H1 (cell line): ENCODE results near the gene ALPG. TPM values are rescaled to one million over a fixed set of nuclear protein-coding genes. Genes with fewer than 3 reads are reported as not detected.
"Not testable (repeated sequence)": the region's sequence is repeated elsewhere in the genome, so short reads cannot be mapped to it uniquely, and the experiment has no call there.

ENCODE experiments used
- CTCF ChIA-PET: fragments of 300-600 bp; sonication (Branson Sonifier 250); formaldehyde crosslinking; loops from one replicate; lab custom pipeline; 2021; ENCODE audit not compliant: partially characterized antibody; lab: Charles Lee
- POLR2A ChIA-PET: fragments of 300-600 bp; sonication (Branson Sonifier 250); formaldehyde crosslinking; loops from one replicate; lab custom pipeline; 2021; ENCODE audit warnings: inconsistent platforms; ENCODE audit not compliant: partially characterized antibody; lab: Charles Lee
- DNase-seq, 2 experiments: peaks; one replicate each; pipeline versions ENCODE4 v3.0.0 to v3.0.0-alpha.2; 2010 to 2022; ENCODE audit warnings: low spot score in 2 of 2, low read depth in 1 of 2, mixed read lengths in 1 of 2
- FAIRE-seq: peaks from 2 replicates; lab custom pipeline; 2011; peaks lifted over from hg19 to GRCh38; lab: Jason Lieb, UNC
- H2AFZ ChIP-seq: 2 replicates; pipeline ENCODE4 v1.8.1; 2012; ENCODE audit warnings: low read length, inconsistent platforms
- H2AK5ac ChIP-seq: 2 replicates; pipeline ENCODE4 v1.6.1; 2013; ENCODE audit warnings: low read depth, low read length
- H2BK120ac ChIP-seq: replicated peaks from 2 replicates; pipeline ENCODE3; 2013; ENCODE audit warnings: low read depth, low read length, inconsistent platforms
- H2BK12ac ChIP-seq: 2 replicates; pipeline ENCODE4 v1.6.1; 2013; ENCODE audit warnings: low read depth, low read length
- H2BK15ac ChIP-seq: 2 replicates; pipeline ENCODE4 v1.6.1; 2013; ENCODE audit warnings: low read length
- H2BK20ac ChIP-seq: 2 replicates; pipeline ENCODE4 v1.6.1; 2013; ENCODE audit warnings: low read length
- H2BK5ac ChIP-seq: 2 replicates; pipeline ENCODE4 v1.6.1; 2013; ENCODE audit warnings: low read depth, low read length
- H3K14ac ChIP-seq: 2 replicates; pipeline ENCODE4 v1.6.1; 2013; ENCODE audit warnings: inconsistent platforms; ENCODE audit not compliant: insufficient read length
- H3K18ac ChIP-seq: 2 replicates; pipeline ENCODE4 v1.6.1; 2013; ENCODE audit warnings: low read length; ENCODE audit errors: extremely low read depth
- H3K23ac ChIP-seq: 2 replicates; pipeline ENCODE4 v1.6.1; 2013; ENCODE audit warnings: inconsistent platforms; ENCODE audit not compliant: insufficient read length
- H3K23me2 ChIP-seq: 2 replicates; pipeline ENCODE4 v1.6.1; 2013; ENCODE audit warnings: low read depth, low read length
- H3K27ac ChIP-seq: 2 replicates; pipeline ENCODE4 v1.6.1; 2011; ENCODE audit warnings: low read depth, low read length, inconsistent platforms
- H3K27me3 ChIP-seq, 4 experiments: replicated peaks in 1 of 4; 1 replicate in 1 of 4; 2 replicates in 3 of 4; pipeline versions ENCODE4 v1.6.1 to v1.8.1; 2011 to 2013; ENCODE audit warnings: low read length in 3 of 4, mild to moderate bottlenecking in 3 of 4, inconsistent platforms in 2 of 4, mixed read lengths in 2 of 4, moderate library complexity in 1 of 4; ENCODE audit not compliant: control insufficient read depth in 3 of 4, insufficient read depth in 3 of 4; ENCODE audit errors: extremely low read depth in 1 of 4
- H3K36me3 ChIP-seq, 4 experiments: 2 replicates each; pipeline versions ENCODE4 v1.6.1 to v1.8.1; 2011 to 2013; ENCODE audit warnings: mild to moderate bottlenecking in 4 of 4, low read length in 3 of 4, moderate library complexity in 2 of 4, control low read depth in 1 of 4, inconsistent platforms in 1 of 4; ENCODE audit not compliant: insufficient read depth in 4 of 4, control insufficient read depth in 2 of 4
- H3K4ac ChIP-seq: replicated peaks from 2 replicates; pipeline ENCODE3; 2013; ENCODE audit warnings: low read length, low read depth, mixed read lengths, inconsistent platforms; ENCODE audit not compliant: insufficient read length
- H3K4me1 ChIP-seq, 4 experiments: replicated peaks in 1 of 4; 1 replicate in 1 of 4; 2 replicates in 3 of 4; pipeline versions ENCODE4 v1.6.1 to v1.8.1; 2011 to 2013; ENCODE audit warnings: low read length in 3 of 4, inconsistent platforms in 2 of 4, mixed read lengths in 1 of 4; ENCODE audit not compliant: insufficient read depth in 4 of 4, control insufficient read depth in 3 of 4
- H3K4me2 ChIP-seq, 2 experiments: 2 replicates each; pipeline versions ENCODE4 v1.6.1 to v1.8.1; 2011 to 2013; ENCODE audit warnings: low read depth in 2 of 2, low read length in 2 of 2, control low read depth in 1 of 2, inconsistent platforms in 1 of 2, mild to moderate bottlenecking in 1 of 2; ENCODE audit not compliant: insufficient read depth in 1 of 2
- H3K4me3 ChIP-seq, 4 experiments: fragments of 200-600, 300-600 bp in 1 of 4; sonication (generic), shearing (Covaris generic), sonication (Bioruptor Twin) in 1 of 4; 2 replicates each; pipeline versions ENCODE4 v1.5.1 to v1.8.1; 2011 to 2016; ENCODE audit warnings: low read length in 4 of 4, low read depth in 3 of 4, control low read depth in 2 of 4, inconsistent platforms in 2 of 4, mild to moderate bottlenecking in 2 of 4, mixed read lengths in 1 of 4, moderate library complexity in 1 of 4; ENCODE audit not compliant: insufficient read depth in 2 of 4; ENCODE audit errors: extremely low read depth in 1 of 4
- H3K56ac ChIP-seq: replicated peaks from 2 replicates; pipeline ENCODE3; 2013; ENCODE audit warnings: low read depth, mild to moderate bottlenecking, mixed read lengths, low read length, inconsistent platforms; ENCODE audit not compliant: insufficient read length
- H3K79me1 ChIP-seq: 2 replicates; pipeline ENCODE4 v1.6.1; 2013; ENCODE audit warnings: low read depth, low read length, control low read depth
- H3K79me2 ChIP-seq, 2 experiments: 2 replicates each; pipeline versions ENCODE4 v1.6.1 to v1.8.1; 2012 to 2013; ENCODE audit warnings: low read length in 2 of 2, mild to moderate bottlenecking in 2 of 2, inconsistent platforms in 1 of 2; ENCODE audit not compliant: insufficient read depth in 2 of 2, control insufficient read depth in 1 of 2
- H3K9ac ChIP-seq, 4 experiments: replicated peaks in 1 of 4; 1 replicate in 1 of 4; 2 replicates in 3 of 4; pipeline versions ENCODE4 v1.6.1 to v1.8.1; 2011 to 2013; ENCODE audit warnings: low read depth in 3 of 4, low read length in 3 of 4, control low read depth in 2 of 4, mild to moderate bottlenecking in 2 of 4, moderate library complexity in 2 of 4, inconsistent platforms in 1 of 4; ENCODE audit errors: extremely low read depth in 1 of 4
- H3K9me3 ChIP-seq, 2 experiments: 2 replicates each; pipeline versions ENCODE4 v1.6.1 to v1.8.1; 2012 to 2013; ENCODE audit warnings: mild to moderate bottlenecking in 2 of 2, moderate library complexity in 2 of 2, control low read depth in 1 of 2, inconsistent platforms in 1 of 2, low read depth in 1 of 2, low read length in 1 of 2, mixed read lengths in 1 of 2; ENCODE audit not compliant: insufficient read depth in 2 of 2
- H4K20me1 ChIP-seq, 2 experiments: replicated peaks in 1 of 2; 2 replicates each; pipeline versions ENCODE3 to v1.8.1; 2011 to 2013; ENCODE audit warnings: inconsistent platforms in 2 of 2, low read length in 2 of 2, mild to moderate bottlenecking in 1 of 2; ENCODE audit not compliant: insufficient read depth in 2 of 2, control insufficient read depth in 1 of 2
- H4K5ac ChIP-seq: 2 replicates; pipeline ENCODE4 v1.6.1; 2013; ENCODE audit warnings: low read length, low read depth, mixed read lengths, inconsistent platforms; ENCODE audit not compliant: insufficient read length
- H4K8ac ChIP-seq: 2 replicates; pipeline ENCODE4 v1.8.0; 2013; ENCODE audit warnings: mild to moderate bottlenecking, moderate library complexity, low read length, inconsistent platforms; ENCODE audit not compliant: insufficient read depth; ENCODE audit errors: extremely low read depth
- H4K91ac ChIP-seq: replicated peaks from 2 replicates; pipeline ENCODE3; 2013; ENCODE audit warnings: low read length, mixed read lengths, inconsistent platforms; ENCODE audit not compliant: insufficient read length
- polyA plus RNA-seq, 7 experiments: library from polyadenylated mRNA; depleted of rRNA in 3 of 7; stranded (reverse) in 5 of 7; unstranded in 2 of 7; fragments of >200 nt in 5 of 7; fragments of 200-250 nt in 2 of 7; gene quantifications; 1 replicate in 5 of 7; 2 replicates in 1 of 7; 4 replicates in 1 of 7; pipeline versions ENCODE4 v1.2.1 to v1.2.3, GENCODE V29; 2011 to 2013; ENCODE audit warnings: missing spikeins in 2 of 7, mixed read lengths in 2 of 7
- total RNA-seq: library from RNA; stranded (reverse); fragmentation: NEBNext Ultra II Directional; extraction: Animal tissue kit (Norgen Biotek cat#: 25700); gene quantifications from 2 replicates; pipeline ENCODE4 v1.2.1, GENCODE V29; 2021

ALPG gene
- total and polyA plus RNA-seq, 2 of the 8 experiments (the other 6 are each of a cell fraction or from before 2014, with no cell fraction given) = 0.56 to 2.1 TPM

- not testable (repeated sequence) for FAIRE-seq, H2BK12ac ChIP-seq, H2BK120ac ChIP-seq, H3K23ac ChIP-seq, H2BK5ac ChIP-seq, H4K8ac ChIP-seq, H2BK20ac ChIP-seq, H2AK5ac ChIP-seq, H3K18ac ChIP-seq, H3K9me3 ChIP-seq, H3K4ac ChIP-seq, H3K9ac ChIP-seq, H3K79me2 ChIP-seq, H4K20me1 ChIP-seq, H3K14ac ChIP-seq, H3K56ac ChIP-seq, H2AFZ ChIP-seq, H4K5ac ChIP-seq, H3K27ac ChIP-seq, H4K91ac ChIP-seq, H2BK15ac ChIP-seq, DNase-seq, H3K79me1 ChIP-seq, H3K36me3 ChIP-seq
- Histone ChIP-seq H3K27me3 (peaks cover 22 to 61% (median 60%) of the 10 kb centered on the region in 4 experiments), H3K4me2 (peak overlapping the region in 1 of 2 experiments; percentile 96; a peak in 1 of 4 replicates), H3K23me2 (peaks cover 29% of the 10 kb centered on the region; the same call in 1 of the 2 replicates), H3K4me3 (peak overlapping the region in 1 of 4 experiments; percentile 65; a peak in 1 of 8 replicates), H3K4me1 (peaks cover 5 to 32% (median 15%) of the 10 kb centered on the region in 4 experiments)
- ChIA-PET CTCF (interaction anchor here (0.8 to 2.8 kb wide), 19 partner anchors 10 to 483 kb away, joined by 3 to 23 read pairs (median 6); no protein-coding TSS in a partner anchor), POLR2A (interaction anchor here (1.0 to 5.0 kb wide), 6 partner anchors 8 to 40 kb away, joined by 3 to 57 read pairs (median 4); no protein-coding TSS in a partner anchor)
These were observed 21.6 kb upstream of the ALPG start for GRCh38 chr2:232385058-232385457.
